Measurements from ENCODE around the gene GLOD5.
"Not testable (repeated sequence)": the region's sequence is repeated elsewhere in the genome, so short reads cannot be mapped to it uniquely, and the experiment has no call there.

GLOD5 gene

DNA sequence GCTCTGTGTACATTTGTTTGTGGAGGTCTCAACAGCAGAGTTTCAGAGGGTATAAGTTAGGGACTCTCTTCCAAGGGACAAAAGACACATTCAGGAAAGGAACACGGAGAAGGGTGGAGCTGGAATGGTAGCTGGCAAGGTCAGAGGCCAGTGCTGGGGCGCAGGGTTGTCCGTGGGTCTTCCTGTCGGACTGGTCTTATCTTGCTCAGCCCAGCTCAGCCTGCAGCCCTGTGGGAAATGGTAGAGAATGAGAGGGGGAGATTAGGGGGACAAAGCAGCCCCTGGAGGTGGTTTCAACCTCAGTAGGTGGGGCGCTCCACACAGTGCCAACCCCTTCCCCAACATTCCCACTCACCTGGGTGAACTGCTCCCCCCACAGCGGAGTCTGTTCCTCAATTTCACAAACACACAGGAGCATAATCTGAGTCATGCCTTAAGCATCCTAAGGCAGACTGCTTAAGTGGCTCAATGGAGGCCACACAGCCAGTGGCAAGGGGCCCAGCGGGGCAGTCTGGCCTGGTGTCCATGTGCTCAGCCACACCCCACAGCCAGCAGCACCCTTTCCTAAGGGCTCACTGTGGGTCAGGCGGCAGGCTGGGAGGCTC is 33.5 kb downstream of the GLOD5 start:
- DNase-seq, result no peak

DNA sequence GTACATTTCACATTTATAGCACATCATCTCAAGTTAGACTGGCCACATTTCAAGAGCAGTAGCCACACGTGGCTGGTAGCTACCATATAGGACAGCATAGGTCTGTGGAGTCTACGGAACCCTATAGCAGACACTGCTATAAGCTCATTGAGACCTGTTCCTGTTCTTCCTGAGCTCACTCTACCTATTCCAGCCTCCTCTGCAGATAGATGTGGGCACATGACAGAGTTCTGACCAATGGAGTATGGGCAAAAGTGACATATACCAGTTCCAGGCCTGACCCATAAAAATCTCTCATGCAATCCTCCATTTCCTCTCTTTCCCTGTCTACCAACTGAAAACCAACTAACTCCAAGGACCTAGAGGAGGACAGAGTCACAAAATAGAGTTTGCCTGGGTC is 36.8 kb downstream of the GLOD5 start:
- no peak for DNase-seq

DNA sequence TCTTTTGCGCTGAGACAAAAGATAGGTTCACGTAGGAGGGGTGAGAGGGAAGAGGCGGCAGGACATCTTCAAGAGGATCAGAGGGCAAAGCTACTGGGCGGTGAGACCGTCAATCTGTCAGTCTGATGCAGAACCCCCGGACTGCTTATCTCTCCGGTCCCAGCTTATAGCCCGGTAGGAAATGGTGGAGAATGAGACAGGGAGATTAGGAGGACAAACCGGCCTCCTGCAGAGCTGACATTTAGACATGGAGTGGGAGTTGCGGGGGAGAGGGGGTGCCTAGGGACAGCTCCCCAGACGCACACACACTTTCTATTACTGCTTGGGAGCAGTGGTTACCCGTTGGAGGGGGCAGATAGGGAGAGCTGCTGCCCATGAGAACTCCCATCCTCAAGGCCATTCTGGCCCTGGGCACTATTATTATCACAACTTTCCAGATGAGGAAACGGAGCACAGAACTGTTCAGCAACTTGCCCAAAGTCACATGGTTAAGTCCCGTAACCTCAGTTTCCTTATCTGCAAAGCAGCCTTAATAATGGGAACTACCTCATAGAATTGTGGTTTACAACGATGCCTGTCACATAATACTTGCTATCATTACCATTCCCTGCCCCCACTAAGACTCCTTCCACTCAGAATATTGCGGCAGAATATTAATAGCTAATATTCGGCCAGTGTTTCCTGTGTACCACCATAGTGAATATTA is 39.2 kb downstream of the GLOD5 start:
- no peak for DNase-seq

DNA sequence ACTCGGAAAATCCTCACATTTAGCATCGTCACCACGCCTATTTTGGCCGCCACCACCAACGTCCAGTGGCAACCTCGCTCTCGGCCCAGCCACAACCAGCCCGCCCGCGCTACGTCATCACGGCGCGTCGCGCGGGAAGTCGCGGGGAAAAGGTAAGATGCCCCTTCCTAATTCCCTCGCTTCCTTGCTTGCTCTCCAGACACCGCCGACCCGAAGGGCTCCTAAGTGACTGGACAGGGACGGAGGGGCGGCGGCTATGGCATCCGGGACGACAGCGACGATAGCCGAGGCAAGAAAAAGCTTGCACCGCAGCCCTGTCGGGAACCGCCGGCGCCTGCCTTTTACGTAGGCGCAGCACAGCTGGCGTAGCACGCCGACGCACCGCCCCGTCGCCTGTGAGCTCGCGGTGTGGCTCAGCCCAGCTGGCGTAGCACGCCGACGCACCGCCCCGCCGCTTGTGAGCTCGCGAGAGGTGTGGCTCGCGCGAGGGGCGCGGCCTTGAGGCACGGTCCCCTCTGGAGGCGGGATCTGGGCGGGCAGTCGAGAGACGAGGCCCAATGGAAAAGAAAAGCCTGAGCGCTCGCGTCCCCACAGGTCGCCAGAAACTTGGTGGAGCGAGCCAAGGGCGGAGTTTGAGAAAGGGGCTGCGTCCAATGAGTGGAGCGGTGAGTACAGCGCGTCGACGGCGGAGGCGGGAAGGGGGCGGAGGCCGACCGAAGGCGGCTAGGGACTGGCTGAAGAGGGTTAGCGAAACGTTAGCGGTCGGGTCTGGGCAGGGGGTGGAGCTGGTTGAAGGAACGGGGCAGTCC is 39.9 kb downstream of the GLOD5 start, which contains the start of gene HDAC6:
Gene HDAC6, plus strand, starts transcription at position 788 of the 809 bp plus-strand sequence. CDS start 626 bp downstream, outside the sequence.
- peak; percentile 95 for DNase-seq

DNA sequence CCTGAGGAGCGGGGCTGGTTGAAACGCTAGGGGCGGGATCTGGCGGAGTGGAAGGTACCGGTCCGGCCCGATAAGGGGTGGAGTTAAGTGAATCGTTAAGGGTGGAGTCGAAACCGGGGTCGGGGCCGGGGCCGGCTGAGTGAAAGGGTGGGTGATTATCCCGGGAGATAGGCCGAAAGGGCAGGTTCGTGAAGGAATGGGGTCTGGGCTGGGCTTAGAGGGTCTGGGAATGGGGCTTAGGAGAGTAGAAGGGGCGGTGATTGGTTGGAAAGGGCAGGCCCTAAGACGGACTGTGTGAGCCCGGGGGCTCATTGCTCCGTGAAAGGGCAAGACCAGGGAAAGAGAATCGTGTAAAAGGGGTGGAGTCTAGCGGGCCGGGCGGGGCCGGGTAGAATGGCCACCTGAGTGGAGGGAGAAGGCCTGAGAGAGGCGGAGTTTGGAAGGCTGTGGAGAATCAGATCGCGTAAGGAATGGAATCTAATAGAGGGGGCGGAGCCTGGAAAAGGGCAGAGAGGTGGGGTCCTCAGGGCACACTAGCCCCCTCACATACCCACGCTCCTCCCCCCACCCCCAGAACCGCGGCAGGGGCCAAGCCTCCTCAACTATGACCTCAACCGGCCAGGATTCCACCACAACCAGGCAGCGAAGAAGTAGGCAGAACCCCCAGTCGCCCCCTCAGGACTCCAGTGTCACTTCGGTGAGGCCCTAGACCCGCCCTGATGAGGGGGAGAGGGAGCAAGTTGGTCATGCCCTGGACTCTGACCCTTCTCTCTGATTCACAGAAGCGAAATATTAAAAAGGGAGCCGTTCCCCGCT is 40.8 kb downstream of the GLOD5 start:
- DNase-seq, result peak; percentile 7

DNA sequence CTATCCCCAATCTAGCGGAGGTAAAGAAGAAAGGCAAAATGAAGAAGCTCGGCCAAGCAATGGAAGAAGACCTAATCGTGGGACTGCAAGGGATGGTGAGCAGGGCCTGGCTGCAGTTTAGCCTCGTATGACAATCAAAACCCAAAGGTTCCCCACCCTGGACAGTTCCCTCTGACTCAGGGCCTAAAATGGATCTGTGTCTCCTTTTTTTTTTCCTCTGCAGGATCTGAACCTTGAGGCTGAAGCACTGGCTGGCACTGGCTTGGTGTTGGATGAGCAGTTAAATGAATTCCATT is 41.3 kb downstream of the GLOD5 start:
- DNase-seq, result no peak

DNA sequence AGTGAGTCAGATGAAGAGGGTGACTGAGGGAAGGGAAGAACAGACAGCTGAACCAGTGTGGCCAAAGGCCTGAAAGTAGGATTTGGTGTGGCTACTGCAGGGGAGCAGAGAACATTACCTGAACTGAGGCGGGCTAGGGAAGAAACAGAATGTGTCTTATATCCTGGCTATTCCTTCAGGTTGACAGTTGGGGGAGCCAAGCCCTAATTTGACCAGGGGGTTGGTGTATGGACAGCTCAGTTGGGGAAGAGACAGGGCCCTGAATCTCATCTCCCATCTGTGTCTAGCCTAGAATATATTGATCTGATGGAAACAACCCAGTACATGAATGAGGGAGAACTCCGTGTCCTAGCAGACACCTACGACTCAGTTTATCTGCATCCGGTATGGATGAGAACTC is 44.5 kb downstream of the GLOD5 start:
- DNase-seq, result no peak

DNA sequence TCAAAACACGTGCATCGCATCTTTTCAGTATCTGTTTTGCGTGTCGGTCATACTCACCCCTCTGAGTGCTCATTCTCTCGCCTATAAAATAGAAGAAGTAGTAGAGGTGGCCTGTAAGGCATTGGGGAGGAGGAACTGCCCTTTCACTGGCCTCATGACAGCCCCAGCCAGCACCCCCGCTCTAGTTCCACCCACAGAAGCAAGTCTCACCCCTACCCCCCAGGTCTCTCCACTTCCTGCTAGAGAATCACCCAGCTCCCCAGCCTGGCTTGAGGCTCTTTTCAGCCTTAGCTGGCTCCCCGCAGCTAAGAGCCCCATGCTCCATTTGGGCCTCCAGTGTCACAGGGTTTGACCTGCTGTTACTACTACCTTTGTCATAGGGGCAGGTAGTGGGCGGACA is 52.1 kb downstream of the GLOD5 start:
- peak; percentile 2 for DNase-seq

DNA sequence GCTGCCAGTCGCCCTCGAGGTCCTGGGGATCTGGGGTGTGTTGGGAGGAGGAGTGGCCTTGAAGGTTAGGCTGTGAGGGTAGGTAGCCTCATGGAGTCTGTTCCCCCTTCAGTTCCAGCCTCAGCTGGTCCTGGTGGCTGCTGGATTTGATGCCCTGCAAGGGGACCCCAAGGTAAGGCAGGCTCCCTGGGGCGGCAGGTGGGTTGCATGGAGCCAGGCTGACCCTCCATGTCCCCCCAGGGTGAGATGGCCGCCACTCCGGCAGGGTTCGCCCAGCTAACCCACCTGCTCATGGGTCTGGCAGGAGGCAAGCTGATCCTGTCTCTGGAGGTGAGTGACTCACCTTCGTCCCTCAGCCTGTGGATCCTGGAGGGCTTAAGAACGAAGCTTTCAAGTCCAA is 53.2 kb downstream of the GLOD5 start:
- DNase-seq, result no peak

DNA sequence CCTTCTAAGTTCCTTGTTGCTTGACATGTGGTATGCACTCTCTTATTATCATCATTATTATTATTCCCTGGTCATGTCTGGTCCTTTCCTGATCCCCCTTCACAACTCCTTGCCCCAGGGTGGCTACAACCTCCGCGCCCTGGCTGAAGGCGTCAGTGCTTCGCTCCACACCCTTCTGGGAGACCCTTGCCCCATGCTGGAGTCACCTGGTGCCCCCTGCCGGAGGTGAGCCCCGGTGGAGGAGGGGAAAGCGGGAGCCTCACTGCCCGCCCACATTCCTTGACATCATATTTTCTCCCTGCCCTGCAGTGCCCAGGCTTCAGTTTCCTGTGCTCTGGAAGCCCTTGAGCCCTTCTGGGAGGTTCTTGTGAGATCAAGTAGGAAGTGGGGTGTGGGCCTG is 53.7 kb downstream of the GLOD5 start:
- no peak for DNase-seq

DNA sequence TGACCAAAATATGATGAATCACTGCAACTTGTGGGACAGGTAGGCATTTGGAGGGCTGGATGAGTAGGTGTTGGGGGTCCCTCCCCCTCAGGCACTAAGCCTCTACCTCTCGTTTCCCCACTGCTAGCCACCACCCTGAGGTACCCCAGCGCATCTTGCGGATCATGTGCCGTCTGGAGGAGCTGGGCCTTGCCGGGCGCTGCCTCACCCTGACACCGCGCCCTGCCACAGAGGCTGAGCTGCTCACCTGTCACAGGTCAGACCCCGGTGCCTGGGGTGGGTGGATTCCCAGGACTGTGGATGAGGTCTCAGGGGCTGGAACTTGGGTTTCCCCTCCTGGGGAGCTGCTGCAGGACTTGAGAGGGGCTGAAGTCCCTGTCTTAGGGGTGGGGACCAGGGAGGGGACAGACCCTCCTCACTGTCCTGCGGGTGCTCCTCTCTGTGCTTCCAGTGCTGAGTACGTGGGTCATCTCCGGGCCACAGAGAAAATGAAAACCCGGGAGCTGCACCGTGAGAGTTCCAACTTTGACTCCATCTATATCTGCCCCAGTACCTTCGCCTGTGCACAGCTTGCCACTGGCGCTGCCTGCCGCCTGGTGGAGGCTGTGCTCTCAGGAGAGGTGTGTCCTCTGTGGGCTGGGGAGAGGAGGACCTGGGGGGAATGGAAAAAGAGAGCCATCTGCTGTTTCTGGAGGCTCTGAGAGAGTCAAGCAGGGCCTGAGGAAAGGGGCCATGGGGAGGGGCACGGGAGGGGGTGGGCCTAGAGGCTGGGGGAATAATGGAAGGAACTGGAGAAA is 54.7 kb downstream of the GLOD5 start:
- no peak for DNase-seq

DNA sequence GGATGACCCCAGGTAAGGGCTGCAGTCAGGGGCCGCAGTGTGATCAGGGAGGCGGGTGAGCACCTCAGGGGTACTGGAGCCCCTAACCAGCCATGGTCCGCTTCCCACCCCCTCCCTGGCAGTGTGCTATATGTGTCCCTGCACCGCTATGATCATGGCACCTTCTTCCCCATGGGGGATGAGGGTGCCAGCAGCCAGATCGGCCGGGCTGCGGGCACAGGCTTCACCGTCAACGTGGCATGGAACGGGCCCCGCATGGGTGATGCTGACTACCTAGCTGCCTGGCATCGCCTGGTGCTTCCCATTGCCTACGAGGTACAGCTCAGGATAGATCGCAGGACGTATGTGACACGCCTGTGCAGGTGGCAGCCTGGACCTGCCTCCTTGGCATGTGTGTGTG is 56.6 kb downstream of the GLOD5 start:
- DNase-seq, result no peak

DNA sequence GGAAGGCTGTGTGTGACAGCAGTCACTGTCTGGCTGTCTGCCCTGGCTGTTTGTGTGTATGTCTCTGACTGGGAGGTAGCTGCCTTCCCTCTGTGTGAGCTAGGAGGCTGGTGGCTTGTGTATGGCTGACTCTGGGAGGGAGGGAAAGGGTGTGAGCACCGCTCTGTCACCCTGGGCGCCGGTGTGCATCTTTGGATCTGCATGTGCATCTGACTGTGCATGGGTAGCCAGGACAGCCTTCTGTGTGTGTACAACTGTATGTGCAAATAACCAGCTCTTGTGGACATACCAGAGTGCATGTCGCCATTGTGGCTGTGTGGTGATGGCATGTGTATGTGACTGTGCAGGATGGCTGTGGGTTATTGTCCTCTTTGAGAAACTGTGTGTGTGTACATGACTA is 57.3 kb downstream of the GLOD5 start:
- DNase-seq, result no peak

DNA sequence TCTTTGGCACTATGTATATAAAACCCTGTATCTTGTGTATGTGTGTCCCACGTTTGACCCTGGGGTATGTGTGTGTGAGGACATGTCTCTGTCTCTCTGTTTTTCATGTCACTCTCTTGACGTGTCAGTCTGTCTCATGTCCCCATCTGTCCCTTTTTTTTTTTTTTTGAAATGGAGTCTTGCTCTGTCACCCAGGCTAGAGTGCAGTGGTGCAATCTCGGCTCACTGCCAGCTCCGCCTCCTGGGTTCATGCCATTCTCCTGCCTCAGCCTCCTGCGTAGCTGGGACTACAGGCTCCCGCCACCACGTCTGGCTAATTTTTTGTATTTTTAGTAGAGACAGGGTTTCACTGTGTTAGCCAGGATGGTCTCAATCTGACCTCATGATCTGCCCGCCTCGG is 57.8 kb downstream of the GLOD5 start:
- not testable (repeated sequence) for DNase-seq

DNA sequence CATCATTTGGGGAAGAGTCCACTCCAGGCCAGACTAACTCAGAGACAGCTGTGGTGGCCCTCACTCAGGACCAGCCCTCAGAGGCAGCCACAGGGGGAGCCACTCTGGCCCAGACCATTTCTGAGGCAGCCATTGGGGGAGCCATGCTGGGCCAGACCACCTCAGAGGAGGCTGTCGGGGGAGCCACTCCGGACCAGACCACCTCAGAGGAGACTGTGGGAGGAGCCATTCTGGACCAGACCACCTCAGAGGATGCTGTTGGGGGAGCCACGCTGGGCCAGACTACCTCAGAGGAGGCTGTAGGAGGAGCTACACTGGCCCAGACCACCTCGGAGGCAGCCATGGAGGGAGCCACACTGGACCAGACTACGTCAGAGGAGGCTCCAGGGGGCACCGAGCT is 61.5 kb downstream of the GLOD5 start:
- DNase-seq, result no peak
